ENCODE results near the gene LRRC8C.
A peak's percentile ranks its signal among the peaks of the same experiment; 100 is the strongest.

LRRC8C gene

GRCh38 chr1:89737985-89738510 is 105.1 kb downstream of the LRRC8C start:
- no peak for FAIRE-seq

GRCh38 chr1:89739013-89739843 is 106.3 kb downstream of the LRRC8C start:
- FAIRE-seq: no peak

DNA sequence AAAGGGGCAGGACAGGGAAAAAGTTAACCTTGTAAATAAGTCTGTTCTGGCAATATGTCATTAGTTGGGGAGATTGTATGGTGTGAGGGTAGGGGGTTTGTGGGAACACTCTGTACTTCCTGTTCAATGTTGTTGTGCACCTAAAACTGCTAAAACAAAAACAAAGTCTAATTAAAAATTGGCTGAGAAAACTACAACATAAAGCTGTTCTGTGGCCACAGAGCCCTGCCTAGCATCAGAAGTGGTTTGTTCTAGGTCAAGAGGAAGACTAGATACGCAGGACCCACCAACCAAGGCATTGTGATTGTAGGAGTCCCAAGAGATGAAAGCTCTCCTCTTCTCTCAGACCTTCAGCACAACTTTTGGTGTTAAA is 106.9 kb downstream of the LRRC8C start:
- FAIRE-seq: no peak

DNA sequence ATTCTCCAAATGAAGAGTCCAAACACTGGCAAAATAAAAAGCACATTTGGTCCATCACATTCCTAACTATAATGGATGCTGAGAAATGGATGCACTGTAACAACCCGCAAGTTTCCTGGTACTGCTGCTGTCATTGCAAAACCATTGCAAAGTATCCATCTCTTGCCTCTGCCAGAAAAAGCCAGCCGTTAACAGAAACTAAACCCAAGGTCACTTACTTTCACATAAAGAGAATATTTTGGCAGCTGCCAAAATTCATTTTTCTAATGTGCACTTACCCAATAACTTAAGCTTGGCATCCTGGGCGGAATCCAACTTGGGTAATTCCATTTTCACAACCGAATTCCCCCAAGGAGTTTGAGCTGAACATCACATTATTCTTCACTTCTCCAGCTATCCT is 110.9 kb downstream of the LRRC8C start:
- no peak for FAIRE-seq

GRCh38 chr1:89746424-89747149 is 113.7 kb downstream of the LRRC8C start:
- no peak for FAIRE-seq

DNA sequence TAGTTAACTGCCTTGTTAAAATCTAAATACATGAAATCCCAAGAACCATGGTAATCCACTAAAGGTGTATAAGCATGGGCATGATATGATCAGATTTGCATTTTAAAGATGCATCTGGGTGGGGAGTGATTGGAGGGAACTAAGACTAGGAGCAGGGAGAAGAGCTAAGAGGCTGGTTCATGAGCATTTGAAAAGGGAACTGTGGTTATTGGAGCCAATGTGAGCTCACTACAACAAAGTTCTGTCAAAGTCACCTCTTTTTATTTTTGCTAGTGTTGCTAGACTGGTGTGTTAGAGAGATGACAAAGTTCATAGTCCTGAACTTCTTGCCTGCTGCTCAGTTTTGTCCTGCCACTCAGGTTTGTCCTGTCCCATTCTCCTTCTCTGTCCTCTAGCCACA is 120.8 kb downstream of the LRRC8C start:
- FAIRE-seq: no peak

GRCh38 chr1:89754518-89754917 is 121.6 kb downstream of the LRRC8C start:
- FAIRE-seq: no peak

DNA sequence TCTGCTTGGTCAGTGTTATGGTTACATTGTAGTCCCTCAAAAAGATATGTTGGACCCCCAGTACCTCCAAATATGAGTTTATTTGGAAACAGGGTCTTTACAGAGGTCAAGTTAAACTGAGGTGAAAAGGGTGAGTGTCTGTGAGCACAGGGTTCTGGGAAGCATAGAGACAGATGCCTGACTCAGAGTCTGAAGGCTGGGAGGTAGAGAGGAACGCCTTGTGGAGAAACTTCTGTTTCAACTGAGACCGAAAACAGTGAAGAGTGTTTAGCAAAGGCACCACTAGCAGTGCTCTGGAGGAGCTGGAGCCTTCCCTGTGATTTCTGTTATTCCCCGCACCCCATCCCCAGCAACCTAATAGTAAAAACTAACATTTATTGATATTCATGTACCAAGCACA is 122.7 kb downstream of the LRRC8C start:
- FAIRE-seq: no peak

GRCh38 chr1:89757532-89757931 is 124.6 kb downstream of the LRRC8C start:
- FAIRE-seq: no peak

DNA sequence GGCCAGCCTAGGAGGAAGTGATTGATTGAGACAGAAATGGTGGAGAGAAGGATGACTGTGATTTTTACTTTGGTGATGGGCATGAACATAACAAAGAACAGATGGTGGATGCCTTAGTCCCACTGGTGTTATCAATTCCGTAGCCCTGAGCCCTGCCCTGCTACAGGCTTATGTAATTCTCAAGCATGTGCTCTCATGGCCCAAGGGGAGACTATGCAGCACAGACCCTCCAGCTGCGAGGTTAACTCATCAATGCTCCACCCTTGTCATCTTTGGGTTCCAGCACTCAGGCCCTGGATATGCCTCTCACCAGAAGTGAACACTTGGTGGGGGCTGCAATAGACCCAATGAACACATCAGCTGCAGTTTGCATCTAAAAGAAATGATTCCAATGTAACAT is 125.2 kb downstream of the LRRC8C start:
- FAIRE-seq: no peak

DNA sequence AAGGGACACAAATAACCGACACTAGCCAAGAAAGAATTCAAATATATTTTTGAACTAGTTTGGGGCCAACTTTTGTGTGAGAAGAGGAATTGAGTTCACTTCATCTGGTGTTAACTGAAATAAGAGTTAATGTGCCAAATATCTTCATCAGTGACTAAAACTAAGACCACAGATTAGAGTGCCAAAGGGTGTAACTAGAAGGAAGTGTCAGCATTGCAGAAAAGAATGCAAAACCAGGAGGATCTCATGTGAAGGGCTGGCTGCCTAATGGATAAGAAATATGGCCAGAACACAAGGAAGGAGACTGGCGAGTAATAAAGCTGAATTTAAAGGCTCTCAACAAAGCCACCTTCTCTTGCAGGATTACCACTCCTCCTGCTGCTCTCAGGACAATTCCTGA is 126.1 kb downstream of the LRRC8C start:
- FAIRE-seq: no peak

- no peak for FAIRE-seq
Measured at GRCh38 chr1:89760496-89760895, 127.6 kb downstream of the LRRC8C start.

GRCh38 chr1:89761338-89761737 is 128.4 kb downstream of the LRRC8C start:
- no peak for FAIRE-seq

DNA sequence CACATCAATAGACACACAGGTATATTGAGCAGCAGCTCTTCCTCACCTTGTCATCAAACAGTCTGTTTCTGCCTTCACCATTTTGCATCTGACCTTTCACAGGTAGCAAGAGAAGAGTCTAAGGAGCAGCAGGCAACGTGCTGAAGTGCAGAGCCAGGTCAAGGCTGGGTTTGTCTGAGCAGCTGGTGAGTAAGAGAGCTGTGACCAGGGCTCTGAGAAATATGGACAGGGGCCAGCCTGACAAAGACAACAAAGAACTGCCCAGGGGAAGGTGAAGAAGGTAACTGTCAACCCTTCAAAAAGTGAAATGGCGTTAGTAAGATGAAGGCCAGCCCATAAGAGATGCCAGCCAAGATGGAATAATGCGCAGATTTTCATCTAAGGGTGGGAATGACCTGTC is 129.0 kb downstream of the LRRC8C start:
- FAIRE-seq: no peak

GRCh38 chr1:89762386-89762778 is 129.5 kb downstream of the LRRC8C start:
- FAIRE-seq: no peak

GRCh38 chr1:89762779-89763648 is 130.1 kb downstream of the LRRC8C start:
- FAIRE-seq: peak; percentile 31

GRCh38 chr1:89763649-89763986 is 130.7 kb downstream of the LRRC8C start:
- no peak for FAIRE-seq

- FAIRE-seq: no peak
Measured at GRCh38 chr1:89765774-89766173, 132.9 kb downstream of the LRRC8C start.

DNA sequence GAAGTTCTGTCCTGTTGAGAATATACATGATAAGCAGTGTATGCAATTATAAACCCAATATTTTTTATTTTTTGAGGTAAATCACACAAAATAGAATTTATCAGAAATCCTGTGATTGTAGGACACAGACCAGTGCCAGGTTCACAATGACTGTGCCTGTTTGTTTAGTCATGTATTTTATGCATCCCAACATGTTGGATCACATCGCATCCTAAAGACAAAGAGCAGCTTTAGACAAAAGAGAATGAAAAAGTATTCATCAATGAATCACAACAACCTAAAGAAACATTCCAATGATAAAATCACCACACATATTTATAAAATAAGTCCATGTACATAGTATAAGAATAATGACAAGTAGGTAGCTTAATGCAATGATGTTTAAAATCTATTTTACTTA is 134.7 kb downstream of the LRRC8C start:
- FAIRE-seq: no peak
